Right cardiac atrium (tissue), 5 donors: ENCODE measurements around the gene SPEF2. TPM values are rescaled to one million over a fixed set of nuclear protein-coding genes. Genes with fewer than 3 reads are reported as not detected.

Experiments
- ATAC-seq, 2 donors: fragments of 200-7000 bp; cut with Tn5 transposase; one replicate each; pipeline versions ENCODE4 v1.8.0 to v1.9.1; 2020; ENCODE audit warnings: moderate library complexity in 2 of 2, mild to moderate bottlenecking in 1 of 2
- DNase-seq, 3 donors: peaks; one replicate each; pipeline ENCODE4 v3.0.0-alpha.2; 2020
- H3K27ac ChIP-seq: one replicate; pipeline ENCODE4 v1.5.1; 2013; ENCODE audit warnings: mild to moderate bottlenecking, low read length, control low read depth, moderate library complexity
- H3K27me3 ChIP-seq: one replicate; pipeline ENCODE4 v1.6.1; 2013; ENCODE audit not compliant: control insufficient read depth, insufficient read depth
- H3K4me1 ChIP-seq: one replicate; pipeline ENCODE4 v1.6.1; 2013; ENCODE audit warnings: low read length; ENCODE audit not compliant: control insufficient read depth, insufficient read depth
- H3K4me3 ChIP-seq: one replicate; pipeline ENCODE4 v1.5.1; 2013; ENCODE audit warnings: low read length, control low read depth
- H3K9me3 ChIP-seq: one replicate; pipeline ENCODE4 v1.6.1; 2013; ENCODE audit warnings: low read length; ENCODE audit not compliant: control insufficient read depth
- WGBS: extraction: QIAGEN DNeasy Blood & Tissue Kit; methylation state at CpG from one replicate; pipeline ENCODE4 v1.1.7; 2013; 5-methylcytosine and 5-hydroxymethylcytosine counted together
- intact Hi-C, 4 donors: fragments of 100-400 bp; cut with DNase I; formaldehyde crosslinking; loops; one replicate each; pipeline versions ENCODE4 v1.11.0 to v1.14.0; 2022 to 2023
- long read RNA-seq, 4 donors: library from polyadenylated mRNA; unstranded; transcript quantifications; one replicate each; pipeline ENCODE4 v2.0.0, GENCODE V29; 2020 to 2021
- polyA plus RNA-seq: library from polyadenylated mRNA; stranded (reverse); fragments of 200-250 nt; gene quantifications from one replicate; pipeline ENCODE4 v1.2.3, GENCODE V29; 2013
- total RNA-seq, 4 donors: library from RNA; stranded (reverse); fragmentation: NEBNext Ultra II Directional; extraction: Animal tissue kit (Norgen Biotek cat#: 25700); gene quantifications; one replicate each; pipeline ENCODE4 v1.2.1, GENCODE V29; 2021
- donor health status: healthy with polysubstance abuse.
- donor health status: DM: no; HTN: yes; CAD: no.
- donor health status: DM: no; HTN: no; CAD: no.
- donor health status: DM: no; HTN: yes; CAD: no; lungs with severe emphysema.
- donor health status: DM: yes; HTN: yes; CAD: no.

Gene SPEF2, protein sequence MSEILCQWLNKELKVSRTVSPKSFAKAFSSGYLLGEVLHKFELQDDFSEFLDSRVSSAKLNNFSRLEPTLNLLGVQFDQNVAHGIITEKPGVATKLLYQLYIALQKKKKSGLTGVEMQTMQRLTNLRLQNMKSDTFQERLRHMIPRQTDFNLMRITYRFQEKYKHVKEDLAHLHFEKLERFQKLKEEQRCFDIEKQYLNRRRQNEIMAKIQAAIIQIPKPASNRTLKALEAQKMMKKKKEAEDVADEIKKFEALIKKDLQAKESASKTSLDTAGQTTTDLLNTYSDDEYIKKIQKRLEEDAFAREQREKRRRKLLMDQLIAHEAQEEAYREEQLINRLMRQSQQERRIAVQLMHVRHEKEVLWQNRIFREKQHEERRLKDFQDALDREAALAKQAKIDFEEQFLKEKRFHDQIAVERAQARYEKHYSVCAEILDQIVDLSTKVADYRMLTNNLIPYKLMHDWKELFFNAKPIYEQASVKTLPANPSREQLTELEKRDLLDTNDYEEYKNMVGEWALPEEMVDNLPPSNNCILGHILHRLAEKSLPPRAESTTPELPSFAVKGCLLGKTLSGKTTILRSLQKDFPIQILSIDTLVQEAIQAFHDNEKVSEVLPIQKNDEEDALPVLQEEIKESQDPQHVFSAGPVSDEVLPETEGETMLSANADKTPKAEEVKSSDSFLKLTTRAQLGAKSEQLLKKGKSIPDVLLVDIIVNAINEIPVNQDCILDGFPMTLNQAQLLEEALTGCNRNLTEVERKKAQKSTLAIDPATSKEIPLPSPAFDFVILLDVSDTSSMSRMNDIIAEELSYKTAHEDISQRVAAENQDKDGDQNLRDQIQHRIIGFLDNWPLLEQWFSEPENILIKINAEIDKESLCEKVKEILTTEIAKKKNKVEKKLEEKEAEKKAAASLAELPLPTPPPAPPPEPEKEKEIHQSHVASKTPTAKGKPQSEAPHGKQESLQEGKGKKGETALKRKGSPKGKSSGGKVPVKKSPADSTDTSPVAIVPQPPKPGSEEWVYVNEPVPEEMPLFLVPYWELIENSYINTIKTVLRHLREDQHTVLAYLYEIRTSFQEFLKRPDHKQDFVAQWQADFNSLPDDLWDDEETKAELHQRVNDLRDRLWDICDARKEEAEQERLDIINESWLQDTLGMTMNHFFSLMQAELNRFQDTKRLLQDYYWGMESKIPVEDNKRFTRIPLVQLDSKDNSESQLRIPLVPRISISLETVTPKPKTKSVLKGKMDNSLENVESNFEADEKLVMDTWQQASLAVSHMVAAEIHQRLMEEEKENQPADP (N-terminal part only)
- total RNA-seq (1 to 10 TPM; 1.6 to 4.5 (median 2.9) TPM), polyA plus RNA-seq (1.7 TPM)
- long read RNA-seq, donor 1, partial matches to known transcripts: 2 of 4 reads
- long read RNA-seq, donor 1, other reads (novel, unspliced or antisense): 1 of 4 reads
- long read RNA-seq, donor 2: 0 reads
- long read RNA-seq, donor 3, partial matches to known transcripts: 1 of 4 reads
- long read RNA-seq, donor 3, other reads (novel, unspliced or antisense): 2 of 4 reads
- long read RNA-seq, donor 4, full-length matches to known transcripts: 1 of 1 reads
- long read RNA-seq, donor 4, partial matches to known transcripts: 0 of 1 reads
- long read RNA-seq, donor 4, other reads (novel, unspliced or antisense): 0 of 1 reads

DNA sequence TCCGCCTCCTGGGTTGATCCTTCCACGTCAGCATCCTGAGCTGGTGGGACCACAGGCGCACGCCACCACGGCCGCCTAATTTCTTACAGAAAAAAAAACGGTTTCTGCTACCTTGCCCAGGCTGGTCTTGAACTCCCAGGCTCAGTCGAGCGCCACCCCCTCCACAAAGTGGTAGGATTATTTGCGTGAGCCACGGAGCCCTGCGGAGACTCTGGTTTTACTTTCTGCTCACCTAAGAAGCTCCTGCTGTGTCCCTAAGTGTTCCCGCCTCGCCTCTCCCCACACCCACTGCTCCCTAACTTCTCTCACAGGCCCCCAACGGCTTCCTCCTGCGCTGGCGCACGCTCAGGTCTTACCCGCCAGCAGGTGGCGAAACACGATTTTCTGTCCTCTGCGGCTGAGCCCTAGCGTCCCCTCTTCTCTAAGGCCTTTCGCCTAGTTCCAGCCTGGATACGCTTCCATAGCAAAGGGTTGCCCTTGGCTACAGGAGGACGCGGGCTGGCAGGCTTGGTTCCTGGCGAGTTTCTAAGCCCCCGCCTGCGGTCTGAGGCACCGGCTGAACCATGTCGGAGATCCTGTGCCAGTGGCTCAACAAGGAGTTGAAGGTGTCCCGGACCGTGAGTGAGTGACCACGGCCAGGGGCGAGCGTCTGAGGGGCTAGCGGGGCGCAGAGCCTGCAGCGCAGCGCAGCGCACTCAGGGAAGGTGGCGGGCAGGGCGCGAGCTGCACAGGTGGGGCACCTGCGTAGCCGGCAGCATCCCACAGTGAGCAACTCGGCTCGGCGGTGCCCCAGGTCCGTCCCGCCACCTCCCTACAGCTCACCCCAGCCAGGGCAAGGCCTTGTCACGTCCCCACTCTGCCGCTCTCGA is at the start of gene SPEF2:
Gene SPEF2 (plus strand): TSS at position 429 of the 869 bp plus-strand sequence. CDS start 135 bp downstream, at position 564.
- Histone ChIP-seq H3K9me3 (no peaks in the 10 kb centered on the region), H3K4me3 (peak within 1 kb of the TSS; percentile 63), H3K27me3 (no peaks in the 10 kb centered on the region), H3K4me1 (no peaks in the 10 kb centered on the region), H3K27ac (no peak within 1 kb of the TSS)
- 3% methylated on average over 55 of the region's 55 CpGs for WGBS
- intact Hi-C loops: loop anchor here in 3 of 4 donors (2.0 to 5.0 kb wide), 2 partner anchors 309 to 310 kb away; no protein-coding TSS in a partner anchor
- DNase-seq (peak; percentile 87 to 93 (median 92)), ATAC-seq (peak; percentile 99 to 100)

DNA sequence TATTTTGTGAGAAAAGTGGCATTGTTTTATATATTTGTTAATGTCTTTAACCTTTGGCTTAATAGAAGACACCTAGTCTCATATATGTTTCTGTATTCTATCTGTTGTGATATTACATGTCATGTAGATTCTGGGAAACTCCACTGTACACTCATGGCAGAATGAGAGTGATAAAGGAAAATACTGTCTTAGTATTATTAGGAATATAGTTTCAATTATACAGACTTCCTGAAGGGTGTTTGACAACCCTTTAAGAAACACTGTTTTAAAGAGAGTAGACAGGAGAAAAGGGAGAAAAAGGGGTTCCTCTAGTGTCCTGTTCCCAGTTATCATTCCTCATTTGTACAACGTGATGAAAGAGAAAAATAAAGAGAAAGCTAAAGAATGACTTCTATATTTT is 42.1 kb upstream of the SPEF2 start:
- Histone ChIP-seq H3K4me3 (no peak overlapping the region), H3K27ac (no peak overlapping the region), H3K27me3 (no peaks in the 10 kb centered on the region), H3K4me1 (no peaks in the 10 kb centered on the region), H3K9me3 (no peaks in the 10 kb centered on the region)
- ATAC-seq (no peak), DNase-seq (no peak)
- intact Hi-C loops: no loop called here
- WGBS: 64% methylated on average over 1 of the region's 1 CpG

DNA sequence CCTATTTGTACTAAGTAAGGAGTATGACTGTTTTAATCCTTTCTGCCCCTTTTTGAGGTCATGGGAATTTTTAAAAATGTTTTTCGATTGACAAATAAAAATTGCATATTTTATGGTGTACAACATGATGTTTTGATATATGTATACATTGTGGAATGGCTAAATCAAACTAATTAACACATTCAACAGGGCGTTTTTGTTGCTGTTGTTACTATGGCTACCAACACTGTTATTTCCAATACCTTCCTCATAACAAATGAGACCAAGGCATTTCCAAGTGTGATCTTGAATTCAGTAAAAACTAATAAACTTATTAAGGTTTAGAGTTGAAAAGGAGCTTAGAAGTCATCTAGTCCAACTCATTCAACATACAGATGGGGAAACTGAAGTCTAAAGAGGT is 30.2 kb upstream of the SPEF2 start:
- Histone ChIP-seq H3K9me3 (no peaks in the 10 kb centered on the region), H3K4me3 (no peak overlapping the region), H3K27ac (no peak overlapping the region), H3K4me1 (no peaks in the 10 kb centered on the region), H3K27me3 (peaks cover 2% of the 10 kb centered on the region)
- intact Hi-C loops: no loop called here
- ATAC-seq (no peak), DNase-seq (no peak)
- WGBS: 48% methylated on average over 2 of the region's 2 CpGs

DNA sequence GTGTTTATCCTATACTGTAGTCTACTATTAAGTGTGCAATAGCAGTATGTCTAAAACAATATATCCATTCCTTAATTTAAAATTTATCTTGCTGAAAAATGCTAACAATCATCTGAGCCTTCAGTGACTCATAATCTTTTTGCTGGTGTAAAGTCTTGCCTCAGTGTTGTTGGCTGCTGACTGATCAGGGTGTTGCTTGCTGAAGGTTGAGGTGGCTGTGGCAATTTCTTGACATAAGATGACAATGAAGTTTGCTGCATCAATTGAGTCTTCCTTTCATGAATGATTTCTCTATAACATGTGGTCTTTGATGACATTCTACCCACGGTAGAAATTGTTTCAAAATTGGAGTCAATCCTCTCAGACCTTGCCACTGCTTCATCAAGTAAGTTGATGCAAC is 24.3 kb upstream of the SPEF2 start:
- ATAC-seq (no peak), DNase-seq (no peak)
- WGBS: 58% methylated on average over 1 of the region's 1 CpG
- H3K27me3 ChIP-seq: peaks cover 2% of the 10 kb centered on the region
- no peaks in the 10 kb centered on the region for H3K4me1 ChIP-seq
- H3K27ac ChIP-seq: no peak overlapping the region
- intact Hi-C loops: no loop called here
- H3K4me3 ChIP-seq: no peak overlapping the region
- H3K9me3 ChIP-seq: no peaks in the 10 kb centered on the region

DNA sequence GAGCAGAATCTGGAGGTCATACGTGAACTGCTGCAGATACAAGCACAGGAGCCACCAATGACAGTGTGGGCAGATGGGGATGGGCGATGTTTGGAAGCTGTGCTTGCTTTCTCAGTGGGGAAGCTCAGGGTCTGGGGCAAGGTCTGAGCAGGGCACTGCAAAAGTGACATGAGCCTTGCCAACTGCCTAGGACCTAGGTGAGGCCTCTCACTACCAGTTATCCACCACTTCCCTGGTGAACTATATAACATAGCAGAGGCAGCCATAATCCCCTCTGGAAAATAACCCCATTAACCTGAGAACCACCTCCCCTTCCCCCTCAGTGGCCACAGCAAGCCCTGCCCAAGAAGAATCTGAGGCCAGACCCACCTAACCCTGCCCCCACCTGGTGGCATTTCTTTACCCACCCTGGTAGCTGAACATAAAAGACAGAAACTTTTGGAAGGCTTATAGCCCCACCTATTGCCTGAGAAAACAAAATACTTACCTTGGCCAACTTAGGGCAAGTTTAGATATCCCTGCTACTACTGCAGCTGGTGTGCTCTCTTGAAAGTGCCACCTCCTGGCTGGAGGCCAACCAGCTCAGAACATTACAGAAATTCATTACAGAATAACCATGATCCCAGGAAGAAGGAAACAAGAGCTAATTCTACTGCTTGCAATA is 18.8 kb upstream of the SPEF2 start:
- H3K4me1 ChIP-seq: no peaks in the 10 kb centered on the region
- intact Hi-C loops: no loop called here
- DNase-seq (peak in 1 of 3 donors; percentile 6), ATAC-seq (no peak)
- H3K9me3 ChIP-seq: peaks cover 2% of the 10 kb centered on the region
- WGBS: 93% methylated on average over 2 of the region's 2 CpGs
- no peak overlapping the region for H3K27ac ChIP-seq
- H3K4me3 ChIP-seq: no peak overlapping the region
- no peaks in the 10 kb centered on the region for H3K27me3 ChIP-seq

DNA sequence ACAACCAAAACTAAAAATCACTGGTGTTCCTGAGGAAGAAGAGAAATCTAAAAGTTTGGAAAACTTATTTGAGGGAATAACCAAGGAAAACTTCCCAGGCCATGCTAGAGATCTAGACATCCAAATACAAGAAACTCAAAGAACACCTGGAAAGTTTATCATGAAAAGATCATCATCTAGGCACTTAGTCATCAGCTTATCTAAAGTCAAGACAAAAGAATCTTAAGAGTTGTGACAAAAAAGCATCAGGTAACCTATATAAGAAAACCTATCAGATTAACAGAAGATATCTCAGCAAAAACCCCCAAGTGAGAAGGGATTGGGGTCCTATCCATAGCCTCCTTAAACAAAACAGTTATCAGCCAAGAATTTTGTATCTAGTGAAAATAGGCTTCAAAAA is 17.1 kb upstream of the SPEF2 start:
- ATAC-seq (no peak), DNase-seq (no peak)
- Histone ChIP-seq H3K4me3 (no peak overlapping the region), H3K27ac (no peak overlapping the region), H3K27me3 (no peaks in the 10 kb centered on the region), H3K4me1 (no peaks in the 10 kb centered on the region), H3K9me3 (peaks cover 2% of the 10 kb centered on the region)
- intact Hi-C loops: no loop called here

DNA sequence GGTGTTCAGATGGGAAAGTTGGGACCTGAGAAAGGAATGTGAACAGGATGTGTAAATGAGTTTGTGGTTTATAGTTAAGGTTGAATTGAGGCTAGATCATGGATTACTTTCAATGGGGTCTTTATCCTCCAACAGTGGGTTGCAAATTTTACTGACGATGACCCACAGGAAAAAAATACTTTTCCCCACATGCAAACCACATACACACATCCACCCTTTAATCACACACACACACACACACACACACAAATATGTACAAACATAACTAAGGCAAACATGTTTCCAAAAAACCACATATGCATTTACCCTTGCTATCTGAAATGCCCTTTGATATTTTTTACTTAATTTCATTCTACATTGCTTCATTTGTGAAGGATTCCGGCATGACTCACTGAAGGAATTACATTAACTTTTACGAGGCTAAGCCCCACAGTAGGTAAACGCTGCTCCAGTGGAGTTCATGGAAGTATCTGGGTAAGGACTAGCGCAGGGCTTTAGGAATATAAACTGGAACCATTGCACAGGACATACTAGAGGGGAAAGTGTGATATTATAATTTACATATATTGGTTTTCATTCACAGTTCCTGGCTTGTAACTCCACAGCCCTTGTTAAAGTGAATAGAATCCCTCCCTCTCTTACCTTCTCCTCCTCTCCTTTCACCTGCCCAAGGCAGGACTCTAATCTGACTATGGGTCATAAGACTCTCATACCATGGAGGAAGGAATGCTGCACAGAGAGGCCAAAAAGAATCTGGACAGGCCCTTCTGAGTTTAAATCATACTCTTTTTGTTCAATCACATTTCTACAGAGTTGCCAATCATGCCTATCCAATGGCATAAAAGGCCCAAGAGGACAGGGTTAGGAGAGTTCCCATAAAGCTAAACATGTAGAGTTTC is 8.5 kb upstream of the SPEF2 start:
- WGBS: 87% methylated on average over 5 of the region's 5 CpGs
- no peak overlapping the region for H3K27ac ChIP-seq
- no peak for ATAC-seq
- no peak overlapping the region for H3K4me3 ChIP-seq
- no peaks in the 10 kb centered on the region for H3K9me3 ChIP-seq
- no peaks in the 10 kb centered on the region for H3K4me1 ChIP-seq
- no peak for DNase-seq
- intact Hi-C loops: no loop called here
- H3K27me3 ChIP-seq: no peaks in the 10 kb centered on the region

DNA sequence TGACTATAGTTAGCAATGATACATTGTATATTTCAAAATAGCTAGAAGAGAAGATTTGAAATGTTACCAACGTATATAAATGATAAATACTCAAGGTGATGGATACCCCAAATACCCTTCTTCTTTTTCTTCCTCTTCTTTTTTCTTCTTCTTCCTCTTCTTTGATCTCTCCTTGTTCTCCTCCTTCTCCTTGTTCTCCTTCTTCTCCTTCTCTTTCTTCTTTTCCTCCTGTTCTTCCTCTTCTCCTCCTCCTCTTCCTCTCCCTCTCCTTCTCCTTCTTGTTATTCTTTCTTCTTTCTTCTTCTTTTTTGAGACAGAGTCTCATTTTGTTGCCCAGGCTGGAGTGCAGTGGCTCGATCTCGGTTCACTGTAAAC is 616 bp upstream of the SPEF2 start:
- 50% methylated on average over 3 of the region's 3 CpGs for WGBS
- Histone ChIP-seq H3K4me3 (peak overlapping the region; percentile 63), H3K27ac (no peak overlapping the region), H3K4me1 (no peaks in the 10 kb centered on the region), H3K9me3 (no peaks in the 10 kb centered on the region), H3K27me3 (no peaks in the 10 kb centered on the region)
- DNase-seq: no peak
- no peak for ATAC-seq
- intact Hi-C loops: loop anchor here in 2 of 4 donors (5.0 kb wide), 1 partner anchor 310 kb away; no protein-coding TSS in a partner anchor

DNA sequence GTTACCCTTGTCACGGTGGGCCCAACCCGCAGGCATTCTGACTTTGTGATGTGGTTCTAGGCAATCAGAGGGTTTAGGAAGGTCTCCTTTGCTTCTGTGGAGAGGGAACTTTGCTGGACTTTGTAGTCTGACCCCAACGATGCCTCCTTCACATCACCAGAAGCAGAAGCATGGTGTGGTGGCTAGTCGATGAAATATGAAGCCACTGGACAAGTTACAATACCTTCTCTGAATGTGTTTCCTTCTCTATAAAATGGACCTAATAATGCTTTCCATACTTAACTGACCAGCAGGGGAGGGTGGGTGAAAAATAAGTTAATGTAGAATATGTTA is 607 bp downstream of the SPEF2 start:
- 1% methylated on average over 4 of the region's 4 CpGs for WGBS
- Histone ChIP-seq H3K4me3 (peak overlapping the region; percentile 63), H3K9me3 (no peaks in the 10 kb centered on the region), H3K4me1 (no peaks in the 10 kb centered on the region), H3K27me3 (no peaks in the 10 kb centered on the region), H3K27ac (no peak overlapping the region)
- DNase-seq (no peak), ATAC-seq (peak; percentile 4 to 11)
- intact Hi-C loops: loop anchor here in 3 of 4 donors (2.0 to 5.0 kb wide), 2 partner anchors 309 kb away; no protein-coding TSS in a partner anchor
